GM21717 (cell line): ENCODE data around the gene SEH1L.

Experiments used
- ATAC-seq: cut with Tn5 transposase; IDR thresholded peaks from one replicate; pipeline ENCODE4 v1.9.1; 2021; ENCODE audit warnings: mild to moderate bottlenecking, moderate library complexity; ENCODE audit not compliant: unreplicated experiment

The SEH1L gene

DNA sequence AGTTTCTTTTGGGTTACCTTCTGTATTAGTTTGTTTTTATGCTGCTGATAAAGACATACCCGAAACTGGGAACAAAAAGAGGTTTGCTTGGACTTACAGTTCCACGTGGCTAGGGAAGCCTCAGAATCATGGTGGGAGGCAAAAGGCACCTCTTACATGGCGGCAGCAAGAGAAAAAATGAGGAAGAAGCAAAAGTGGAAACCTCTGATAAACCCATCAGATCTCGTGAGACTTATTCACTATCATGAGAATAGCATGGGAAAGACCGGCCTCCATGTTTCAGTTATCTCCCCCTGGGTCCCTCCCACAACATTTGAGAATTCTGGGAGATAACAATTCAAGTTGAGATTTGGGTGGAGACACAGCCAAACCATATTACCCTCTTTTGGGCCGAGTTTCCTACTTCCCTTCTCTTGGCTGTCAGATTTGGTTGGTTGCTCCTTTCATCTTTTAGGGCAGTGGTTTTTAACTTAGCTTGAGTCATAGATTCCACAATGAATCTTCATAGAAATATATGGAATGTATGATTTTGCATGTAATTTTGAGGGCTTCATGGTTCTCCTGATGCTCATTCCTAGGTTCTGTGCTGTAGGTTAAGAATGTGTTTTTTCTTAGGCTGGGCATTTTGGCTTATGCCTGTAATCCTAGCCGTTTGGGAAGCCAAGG is 87.6 kb downstream of the SEH1L start:
- no peak for ATAC-seq

DNA sequence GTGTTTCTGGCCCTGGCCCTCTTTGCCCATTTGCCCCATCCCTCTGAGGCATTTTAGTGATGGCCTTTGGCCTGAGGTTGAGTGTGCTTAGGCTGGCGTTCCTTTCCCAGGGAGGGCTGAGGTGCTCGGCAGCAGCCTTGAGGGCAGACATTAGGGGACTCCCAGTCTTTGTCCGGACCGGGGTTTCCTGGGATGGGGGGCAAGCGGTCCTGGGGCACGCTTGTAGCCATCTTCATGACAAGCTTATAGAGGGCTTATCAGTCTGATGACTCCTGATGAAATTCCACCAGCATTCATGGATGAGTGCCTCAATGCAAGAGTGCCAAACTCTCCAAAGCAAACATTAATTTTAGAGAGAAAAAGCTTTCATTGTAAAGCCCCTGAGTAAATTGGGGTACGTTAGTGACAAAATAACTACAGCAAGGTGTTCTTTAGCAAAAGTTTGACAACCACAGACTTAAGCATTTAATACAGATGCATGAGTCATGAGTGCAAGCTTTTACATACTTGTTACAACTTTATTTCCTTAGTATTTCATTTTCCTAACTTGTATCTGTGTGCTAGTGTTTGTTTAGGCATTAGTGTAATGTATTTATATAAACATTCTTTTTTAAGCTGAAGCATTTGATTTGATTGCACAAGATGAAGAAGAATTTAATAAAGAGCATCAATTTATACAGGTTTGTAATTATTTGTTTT is 89.0 kb downstream of the SEH1L start:
- ATAC-seq, result no peak
